ENCODE measurements around the gene FBXO31. TPM values are rescaled to one million over a fixed set of nuclear protein-coding genes. Genes with fewer than 3 reads are reported as not detected.

The FBXO31 gene
- total RNA-seq, 1 donor from 2014 or later: 66.9 TPM

DNA sequence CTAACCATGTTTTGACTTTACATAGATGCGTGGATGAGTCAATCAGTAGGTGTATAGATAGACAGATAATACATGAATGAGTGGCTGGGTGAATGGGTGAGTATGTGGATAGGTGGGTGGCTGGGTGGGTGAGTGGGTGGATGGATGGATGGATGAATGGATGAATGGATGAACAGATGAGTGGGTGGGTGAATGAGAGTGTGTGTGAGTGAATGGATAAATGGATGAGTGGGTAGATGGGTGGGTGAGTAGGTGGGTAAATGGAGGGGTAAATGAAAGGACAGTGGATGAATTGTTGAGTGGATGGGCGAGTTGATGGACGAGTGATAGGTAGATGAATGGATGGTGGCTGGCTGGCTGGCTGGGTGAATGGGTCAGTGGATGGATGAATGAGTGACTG lies 89.6 kb downstream of the FBXO31 start:
- peak; percentile 30 for DNase-seq (ENCODE audit: low spot score)

DNA sequence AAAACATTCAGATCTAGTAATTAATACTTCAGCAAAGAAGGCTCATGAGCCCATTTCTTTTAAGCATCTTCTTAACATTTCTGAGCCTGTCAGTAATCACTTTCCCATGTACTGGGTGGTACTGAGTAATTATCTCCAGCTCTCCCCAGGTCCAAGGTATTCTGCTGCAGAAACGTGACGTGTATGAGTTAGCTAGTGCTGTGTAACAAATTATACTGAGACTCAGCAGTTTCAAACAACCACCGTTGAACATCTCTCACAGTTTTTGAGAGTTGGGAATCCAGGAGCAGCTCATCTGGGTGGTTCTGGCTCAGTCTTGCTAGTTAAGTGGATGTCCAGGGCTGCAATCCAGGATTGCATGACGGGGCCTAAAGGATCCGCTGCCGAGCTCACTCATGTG lies 91.6 kb downstream of the FBXO31 start:
- no peak for DNase-seq (ENCODE audit: low spot score)

DNA sequence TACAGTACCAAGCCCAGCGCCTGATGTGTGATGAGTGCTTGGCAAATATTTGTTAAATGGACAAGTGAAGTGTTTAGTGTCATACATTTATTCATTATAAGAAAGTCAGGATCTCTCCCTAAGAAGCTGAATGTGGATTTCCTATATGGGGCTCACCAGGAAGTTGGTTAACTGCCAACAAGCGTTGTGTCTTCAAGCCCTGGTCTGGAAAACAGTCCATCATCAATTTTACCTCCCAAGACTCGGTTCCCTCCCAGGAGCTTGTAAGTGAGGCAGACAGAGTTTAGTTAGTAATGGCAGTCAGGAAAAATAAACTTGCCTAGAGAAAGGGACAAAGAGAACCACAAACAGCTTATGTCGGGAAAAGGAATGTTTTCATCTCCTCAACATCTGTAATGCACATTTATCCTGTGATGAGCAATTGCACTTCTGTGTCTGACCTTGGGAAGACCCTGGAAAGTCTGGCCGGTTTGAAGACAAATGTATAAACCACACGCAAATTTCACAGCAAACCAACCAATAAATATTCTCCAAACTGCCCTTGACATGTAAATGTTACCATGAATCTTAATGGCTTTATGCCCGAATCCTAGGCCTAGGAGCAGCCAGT lies 94.7 kb downstream of the FBXO31 start:
- no peak for DNase-seq (ENCODE audit: low spot score)

DNA sequence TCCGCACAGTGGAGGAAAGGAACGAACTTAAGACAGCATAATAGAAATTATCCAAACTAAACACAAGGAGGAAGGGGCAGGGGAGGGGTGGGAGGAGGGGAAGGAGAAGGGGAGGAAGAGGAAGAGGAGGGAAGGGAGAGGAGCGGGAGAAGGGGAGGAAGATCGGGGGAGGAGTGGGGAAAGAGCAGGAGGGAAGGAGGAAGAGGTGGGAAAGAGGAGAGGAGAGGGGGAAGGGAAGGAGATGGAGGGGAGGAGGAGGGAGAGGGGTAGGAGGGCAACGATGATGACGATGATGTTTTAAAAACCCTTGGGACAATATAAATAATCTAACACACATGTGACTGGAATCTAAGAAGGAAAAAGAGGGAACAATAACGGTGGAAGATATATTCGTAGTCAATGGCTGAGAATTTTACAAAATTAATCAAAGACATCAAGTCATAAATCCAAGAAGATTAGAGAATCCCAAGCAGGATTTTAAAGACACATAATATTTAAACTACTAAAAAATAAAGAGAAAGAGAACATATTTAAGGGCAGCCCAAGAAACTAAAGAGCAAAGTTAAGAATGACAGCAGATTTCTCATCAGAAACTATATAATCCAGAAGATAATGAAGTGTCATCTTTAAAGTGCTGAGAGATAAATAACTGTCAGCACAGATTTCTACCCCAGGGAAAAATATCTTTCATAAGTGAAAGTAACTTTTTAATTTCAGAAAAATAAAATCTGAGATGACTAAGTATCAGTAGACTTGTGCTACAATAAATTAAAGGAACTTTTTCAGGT lies 96.5 kb downstream of the FBXO31 start:
- no peak for DNase-seq (ENCODE audit: low spot score)

DNA sequence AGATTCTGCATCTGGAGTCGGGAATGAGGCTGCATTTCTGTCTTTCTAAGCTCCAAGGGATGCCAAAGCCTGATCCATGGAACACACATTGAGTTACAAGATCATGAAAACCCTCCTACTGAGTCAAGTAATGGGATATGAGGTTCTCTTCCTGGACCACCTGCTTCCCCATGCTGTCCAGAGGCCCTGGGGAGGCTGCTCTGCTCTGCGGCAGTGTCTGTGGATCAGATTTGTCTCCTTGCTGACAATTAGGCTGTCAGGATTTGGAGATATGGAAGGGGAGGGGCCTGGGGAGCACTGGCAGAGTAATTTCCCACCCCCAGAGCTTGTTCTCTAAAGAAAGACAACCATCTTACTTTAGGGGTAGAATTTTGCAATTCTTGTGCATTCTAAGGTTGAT lies 99.4 kb downstream of the FBXO31 start:
- DNase-seq (ENCODE audit: low spot score): no peak

DNA sequence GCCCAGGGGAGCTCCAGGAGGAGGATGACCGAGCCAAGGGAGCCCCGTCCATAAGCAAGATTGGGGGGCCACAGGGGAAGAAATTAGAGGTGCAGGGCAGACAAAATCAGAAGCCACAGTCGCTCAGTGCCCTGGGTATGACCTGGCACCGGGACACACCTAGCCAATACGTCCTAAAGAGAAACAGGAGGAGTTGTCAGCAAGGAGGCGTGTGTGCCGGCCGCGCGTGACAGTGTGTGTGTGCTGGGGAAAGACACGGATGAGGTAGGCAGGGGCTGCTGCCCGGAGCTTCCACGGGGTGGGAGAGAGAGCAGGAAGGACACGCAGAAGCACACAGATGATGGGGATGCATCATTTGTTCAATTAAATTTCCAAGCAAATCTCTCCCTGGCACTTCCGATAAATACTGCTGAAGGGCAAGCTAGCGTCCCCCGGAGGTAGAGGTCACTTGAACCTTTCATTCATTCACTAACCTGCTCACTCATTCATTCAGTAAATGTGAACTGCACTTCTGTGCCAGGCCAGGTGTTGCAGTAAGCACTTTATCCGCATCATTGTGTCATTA lies 104.4 kb downstream of the FBXO31 start:
- DNase-seq (ENCODE audit: low spot score): no peak

DNA sequence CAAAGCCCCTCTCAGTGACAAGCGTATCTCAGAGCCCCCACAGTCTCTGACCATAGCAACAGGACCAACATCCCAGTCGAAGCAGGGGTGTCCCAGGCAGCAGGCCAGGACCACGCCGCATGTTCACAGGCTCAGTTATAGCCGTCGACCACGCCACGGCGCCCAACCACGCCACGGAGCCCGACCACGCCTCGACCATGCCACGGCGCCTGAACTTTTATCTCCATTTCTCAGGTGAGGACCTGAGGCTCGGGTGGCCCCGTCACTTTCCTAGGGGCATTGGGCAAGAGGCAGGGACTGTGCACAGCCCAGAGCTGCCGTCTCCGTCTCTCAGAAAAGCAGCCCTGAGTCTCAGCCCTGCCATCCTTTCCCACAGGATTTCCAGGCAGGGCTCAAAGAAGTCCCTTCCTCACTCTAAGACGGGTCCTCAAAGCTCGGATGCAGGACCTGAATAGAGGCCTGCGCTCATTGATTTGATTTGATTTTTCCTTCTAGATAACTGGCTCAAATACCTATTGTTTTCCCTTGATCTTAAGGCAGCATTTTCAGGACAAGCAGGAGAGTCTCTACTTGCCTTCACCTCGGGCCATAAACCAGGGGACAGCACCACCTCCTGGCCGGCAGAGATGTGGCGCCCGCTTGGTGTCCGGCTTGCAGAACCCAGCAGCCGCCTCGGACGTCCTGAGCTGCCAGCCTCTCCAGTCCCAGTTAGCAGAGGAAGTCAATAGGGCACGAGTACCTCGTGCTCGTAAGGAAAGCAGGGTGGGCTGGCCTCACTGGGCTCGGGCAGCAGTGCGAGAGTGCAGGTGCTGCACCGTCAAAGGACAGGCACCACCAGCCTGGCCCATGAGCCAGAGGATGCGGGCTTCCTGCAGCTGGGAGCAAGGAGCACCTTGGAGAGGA lies 105.1 kb downstream of the FBXO31 start:
- DNase-seq (ENCODE audit: low spot score): no peak

Other genes with a start within 250 kb of the FBXO31 start
- gene C16orf95, start 66.4 kb downstream of the FBXO31 start, total RNA-seq: 5.3 TPM
- gene MAP1LC3B, start 8.6 kb upstream of the FBXO31 start, total RNA-seq: 78.6 TPM
- gene ZCCHC14, start 109.2 kb upstream of the FBXO31 start, total RNA-seq: 16.6 TPM
- 0.16 TPM for gene JPH3, start 218.7 kb upstream of the FBXO31 start, total RNA-seq

Data from mesenteric fat pad (tissue), 1 donor.